HEK293 (cell line): ENCODE measurements around the gene DMPK.

Experiments
- FEZF1 ChIP-seq: fragments of 450-650 bp; formaldehyde crosslinking; IDR thresholded peaks from 2 replicates; pipeline ENCODE4 v1.5.1; 2016; ENCODE audit warnings: missing biosample characterization, missing genetic modification characterization
- KLF16 ChIP-seq: fragments of 450-650 bp; formaldehyde crosslinking; IDR thresholded peaks from 2 replicates; pipeline ENCODE4 v1.5.1; 2017; ENCODE audit warnings: missing biosample characterization, missing genetic modification characterization
- MYNN ChIP-seq: fragments of 450-650 bp; formaldehyde crosslinking; IDR thresholded peaks from 2 replicates; pipeline ENCODE4 v1.5.1; 2016; ENCODE audit warnings: missing biosample characterization, missing genetic modification characterization, borderline replicate concordance
- MZF1 ChIP-seq: fragments of 450-650 bp; formaldehyde crosslinking; IDR thresholded peaks from 2 replicates; pipeline ENCODE4 v1.5.1; 2017; ENCODE audit warnings: missing biosample characterization, missing genetic modification characterization, borderline replicate concordance
- OSR2 ChIP-seq: fragments of 450-650 bp; formaldehyde crosslinking; IDR thresholded peaks from 2 replicates; pipeline ENCODE4 v1.5.1; 2016; ENCODE audit warnings: missing biosample characterization, missing genetic modification characterization
- ZNF221 ChIP-seq: fragments of 450-650 bp; formaldehyde crosslinking; IDR thresholded peaks from 2 replicates; pipeline ENCODE4 v1.5.1; 2017; ENCODE audit warnings: missing biosample characterization, missing genetic modification characterization, borderline replicate concordance
- ZNF266 ChIP-seq: fragments of 450-650 bp; formaldehyde crosslinking; IDR thresholded peaks from 2 replicates; pipeline ENCODE4 v1.5.1; 2016; ENCODE audit warnings: missing biosample characterization, missing genetic modification characterization, low read depth
- ZNF423 ChIP-seq: fragments of 450-650 bp; formaldehyde crosslinking; IDR thresholded peaks from 2 replicates; pipeline ENCODE4 v1.5.1; 2016; ENCODE audit warnings: missing biosample characterization, missing genetic modification characterization
- ZNF501 ChIP-seq: fragments of 450-650 bp; formaldehyde crosslinking; IDR thresholded peaks from 2 replicates; pipeline ENCODE4 v1.5.1; 2016; ENCODE audit warnings: missing biosample characterization, missing genetic modification characterization
- ZNF514 ChIP-seq: fragments of 450-650 bp; formaldehyde crosslinking; IDR thresholded peaks from 2 replicates; pipeline ENCODE4 v1.5.1; 2016; ENCODE audit warnings: missing biosample characterization, missing genetic modification characterization
- ZNF560 ChIP-seq: fragments of 450-650 bp; formaldehyde crosslinking; IDR thresholded peaks from 2 replicates; pipeline ENCODE4 v1.5.1; 2017; ENCODE audit warnings: missing biosample characterization, missing genetic modification characterization, borderline replicate concordance
- ZNF571 ChIP-seq: fragments of 450-650 bp; formaldehyde crosslinking; IDR thresholded peaks from 2 replicates; pipeline ENCODE4 v1.5.0; 2017; ENCODE audit warnings: missing biosample characterization, missing genetic modification characterization
- ZNF621 ChIP-seq: fragments of 450-650 bp; formaldehyde crosslinking; IDR thresholded peaks from 2 replicates; pipeline ENCODE4 v1.5.1; 2017; ENCODE audit warnings: missing biosample characterization, missing genetic modification characterization
- ZNF707 ChIP-seq: fragments of 450-650 bp; formaldehyde crosslinking; IDR thresholded peaks from 2 replicates; pipeline ENCODE4 v1.5.1; 2016; ENCODE audit warnings: missing biosample characterization, missing genetic modification characterization
- TF ChIP-seq, protein P1 (sequence below): fragments of 450-650 bp; formaldehyde crosslinking; IDR thresholded peaks from 2 replicates; pipeline ENCODE4 v1.5.1; 2016; ENCODE audit warnings: missing biosample characterization, missing genetic modification characterization
- TF ChIP-seq, protein P2 (sequence below): fragments of 450-650 bp; formaldehyde crosslinking; IDR thresholded peaks from 2 replicates; pipeline ENCODE4 v1.5.1; 2016; ENCODE audit warnings: missing biosample characterization, missing genetic modification characterization, borderline replicate concordance
- TF ChIP-seq, protein P3 (sequence below): fragments of 450-650 bp; formaldehyde crosslinking; IDR thresholded peaks from 2 replicates; pipeline ENCODE4 v1.5.1; 2016; ENCODE audit warnings: missing biosample characterization, missing genetic modification characterization
- TF ChIP-seq, protein P4 (sequence below): fragments of 450-650 bp; formaldehyde crosslinking; IDR thresholded peaks from 2 replicates; pipeline ENCODE4 v1.5.1; 2016; ENCODE audit warnings: missing biosample characterization, missing genetic modification characterization, low read depth
- TF ChIP-seq, protein P5 (sequence below): fragments of 450-650 bp; formaldehyde crosslinking; IDR thresholded peaks from 2 replicates; pipeline ENCODE4 v1.5.1; 2016; ENCODE audit warnings: missing biosample characterization, missing genetic modification characterization
- TF ChIP-seq, protein P6 (sequence below): fragments of 450-650 bp; formaldehyde crosslinking; IDR thresholded peaks from 2 replicates; pipeline ENCODE4 v1.5.1; 2017; ENCODE audit warnings: missing biosample characterization, missing genetic modification characterization
- TF ChIP-seq, protein P7 (sequence below): fragments of 450-650 bp; formaldehyde crosslinking; IDR thresholded peaks from 2 replicates; pipeline ENCODE4 v1.5.1; 2017; ENCODE audit warnings: missing biosample characterization, mild to moderate bottlenecking, missing genetic modification characterization, moderate library complexity
- TF ChIP-seq, protein P8 (sequence below): sonication (generic); formaldehyde crosslinking; IDR thresholded peaks from 2 replicates; pipeline ENCODE4 v1.8.1; 2022; ENCODE audit warnings: mild to moderate bottlenecking, moderate library complexity, missing genetic modification reagents

DMPK gene

DNA sequence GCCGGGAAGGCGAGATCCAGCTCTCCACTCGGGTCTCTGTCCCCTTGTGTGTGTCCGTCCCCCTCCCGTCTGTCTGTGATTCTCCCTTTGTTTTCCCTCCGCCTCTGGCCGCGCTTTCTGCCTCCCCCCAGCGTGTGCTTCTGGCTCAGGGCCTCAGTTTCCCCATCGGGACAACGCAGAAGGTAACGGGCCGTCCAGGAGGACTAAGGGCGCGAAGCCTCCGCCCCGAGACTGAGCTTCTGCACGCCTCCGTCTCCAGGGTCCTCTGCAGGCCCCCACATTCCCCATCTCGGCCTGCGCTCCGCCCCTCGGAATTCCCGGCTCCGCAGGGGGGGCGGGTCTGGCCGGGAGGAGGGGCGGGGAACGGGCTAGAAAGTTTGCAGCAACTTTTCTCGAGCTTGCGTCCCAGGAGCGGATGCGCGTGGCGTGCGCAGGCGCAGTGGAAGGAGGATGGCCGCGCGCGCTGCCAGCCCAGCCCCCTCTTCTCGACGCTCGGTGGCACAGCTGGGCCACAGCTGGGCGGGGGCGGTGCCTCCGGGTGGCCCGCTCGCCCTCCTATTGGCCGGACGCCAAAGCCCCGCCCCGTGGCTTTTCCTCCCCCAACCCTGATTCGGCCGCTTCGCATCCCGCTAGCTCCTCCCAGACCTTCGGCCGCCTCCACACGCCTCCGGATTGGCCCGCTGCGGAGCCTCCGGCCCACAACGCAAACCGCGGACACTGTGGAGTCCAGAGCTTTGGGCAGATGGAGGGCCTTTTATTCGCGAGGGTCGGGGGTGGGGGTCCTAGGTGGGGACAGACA is 13.1 kb downstream of the DMPK start, which contains the start of gene SIX5 (continued):
- TF ChIP-seq, protein P1, sequence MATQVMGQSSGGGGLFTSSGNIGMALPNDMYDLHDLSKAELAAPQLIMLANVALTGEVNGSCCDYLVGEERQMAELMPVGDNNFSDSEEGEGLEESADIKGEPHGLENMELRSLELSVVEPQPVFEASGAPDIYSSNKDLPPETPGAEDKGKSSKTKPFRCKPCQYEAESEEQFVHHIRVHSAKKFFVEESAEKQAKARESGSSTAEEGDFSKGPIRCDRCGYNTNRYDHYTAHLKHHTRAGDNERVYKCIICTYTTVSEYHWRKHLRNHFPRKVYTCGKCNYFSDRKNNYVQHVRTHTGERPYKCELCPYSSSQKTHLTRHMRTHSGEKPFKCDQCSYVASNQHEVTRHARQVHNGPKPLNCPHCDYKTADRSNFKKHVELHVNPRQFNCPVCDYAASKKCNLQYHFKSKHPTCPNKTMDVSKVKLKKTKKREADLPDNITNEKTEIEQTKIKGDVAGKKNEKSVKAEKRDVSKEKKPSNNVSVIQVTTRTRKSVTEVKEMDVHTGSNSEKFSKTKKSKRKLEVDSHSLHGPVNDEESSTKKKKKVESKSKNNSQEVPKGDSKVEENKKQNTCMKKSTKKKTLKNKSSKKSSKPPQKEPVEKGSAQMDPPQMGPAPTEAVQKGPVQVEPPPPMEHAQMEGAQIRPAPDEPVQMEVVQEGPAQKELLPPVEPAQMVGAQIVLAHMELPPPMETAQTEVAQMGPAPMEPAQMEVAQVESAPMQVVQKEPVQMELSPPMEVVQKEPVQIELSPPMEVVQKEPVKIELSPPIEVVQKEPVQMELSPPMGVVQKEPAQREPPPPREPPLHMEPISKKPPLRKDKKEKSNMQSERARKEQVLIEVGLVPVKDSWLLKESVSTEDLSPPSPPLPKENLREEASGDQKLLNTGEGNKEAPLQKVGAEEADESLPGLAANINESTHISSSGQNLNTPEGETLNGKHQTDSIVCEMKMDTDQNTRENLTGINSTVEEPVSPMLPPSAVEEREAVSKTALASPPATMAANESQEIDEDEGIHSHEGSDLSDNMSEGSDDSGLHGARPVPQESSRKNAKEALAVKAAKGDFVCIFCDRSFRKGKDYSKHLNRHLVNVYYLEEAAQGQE (tag by site-specific recombination) = 0 out of 2 replicates have a peak, but pooled peaks have one; percentile 38
- no peak for TF ChIP-seq ZNF514
- TF ChIP-seq, protein P2, sequence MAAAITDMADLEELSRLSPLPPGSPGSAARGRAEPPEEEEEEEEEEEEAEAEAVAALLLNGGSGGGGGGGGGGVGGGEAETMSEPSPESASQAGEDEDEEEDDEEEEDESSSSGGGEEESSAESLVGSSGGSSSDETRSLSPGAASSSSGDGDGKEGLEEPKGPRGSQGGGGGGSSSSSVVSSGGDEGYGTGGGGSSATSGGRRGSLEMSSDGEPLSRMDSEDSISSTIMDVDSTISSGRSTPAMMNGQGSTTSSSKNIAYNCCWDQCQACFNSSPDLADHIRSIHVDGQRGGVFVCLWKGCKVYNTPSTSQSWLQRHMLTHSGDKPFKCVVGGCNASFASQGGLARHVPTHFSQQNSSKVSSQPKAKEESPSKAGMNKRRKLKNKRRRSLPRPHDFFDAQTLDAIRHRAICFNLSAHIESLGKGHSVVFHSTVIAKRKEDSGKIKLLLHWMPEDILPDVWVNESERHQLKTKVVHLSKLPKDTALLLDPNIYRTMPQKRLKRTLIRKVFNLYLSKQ (tag by site-specific recombination) = no peak
- TF ChIP-seq, protein P3, sequence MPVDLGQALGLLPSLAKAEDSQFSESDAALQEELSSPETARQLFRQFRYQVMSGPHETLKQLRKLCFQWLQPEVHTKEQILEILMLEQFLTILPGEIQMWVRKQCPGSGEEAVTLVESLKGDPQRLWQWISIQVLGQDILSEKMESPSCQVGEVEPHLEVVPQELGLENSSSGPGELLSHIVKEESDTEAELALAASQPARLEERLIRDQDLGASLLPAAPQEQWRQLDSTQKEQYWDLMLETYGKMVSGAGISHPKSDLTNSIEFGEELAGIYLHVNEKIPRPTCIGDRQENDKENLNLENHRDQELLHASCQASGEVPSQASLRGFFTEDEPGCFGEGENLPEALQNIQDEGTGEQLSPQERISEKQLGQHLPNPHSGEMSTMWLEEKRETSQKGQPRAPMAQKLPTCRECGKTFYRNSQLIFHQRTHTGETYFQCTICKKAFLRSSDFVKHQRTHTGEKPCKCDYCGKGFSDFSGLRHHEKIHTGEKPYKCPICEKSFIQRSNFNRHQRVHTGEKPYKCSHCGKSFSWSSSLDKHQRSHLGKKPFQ (tag by site-specific recombination) = no peak
- TF ChIP-seq, protein P4, sequence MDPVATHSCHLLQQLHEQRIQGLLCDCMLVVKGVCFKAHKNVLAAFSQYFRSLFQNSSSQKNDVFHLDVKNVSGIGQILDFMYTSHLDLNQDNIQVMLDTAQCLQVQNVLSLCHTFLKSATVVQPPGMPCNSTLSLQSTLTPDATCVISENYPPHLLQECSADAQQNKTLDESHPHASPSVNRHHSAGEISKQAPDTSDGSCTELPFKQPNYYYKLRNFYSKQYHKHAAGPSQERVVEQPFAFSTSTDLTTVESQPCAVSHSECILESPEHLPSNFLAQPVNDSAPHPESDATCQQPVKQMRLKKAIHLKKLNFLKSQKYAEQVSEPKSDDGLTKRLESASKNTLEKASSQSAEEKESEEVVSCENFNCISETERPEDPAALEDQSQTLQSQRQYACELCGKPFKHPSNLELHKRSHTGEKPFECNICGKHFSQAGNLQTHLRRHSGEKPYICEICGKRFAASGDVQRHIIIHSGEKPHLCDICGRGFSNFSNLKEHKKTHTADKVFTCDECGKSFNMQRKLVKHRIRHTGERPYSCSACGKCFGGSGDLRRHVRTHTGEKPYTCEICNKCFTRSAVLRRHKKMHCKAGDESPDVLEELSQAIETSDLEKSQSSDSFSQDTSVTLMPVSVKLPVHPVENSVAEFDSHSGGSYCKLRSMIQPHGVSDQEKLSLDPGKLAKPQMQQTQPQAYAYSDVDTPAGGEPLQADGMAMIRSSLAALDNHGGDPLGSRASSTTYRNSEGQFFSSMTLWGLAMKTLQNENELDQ = no peak
- TF ChIP-seq ZNF221 = no peak
- TF ChIP-seq KLF16 = peak; percentile 87
- TF ChIP-seq, protein P5, sequence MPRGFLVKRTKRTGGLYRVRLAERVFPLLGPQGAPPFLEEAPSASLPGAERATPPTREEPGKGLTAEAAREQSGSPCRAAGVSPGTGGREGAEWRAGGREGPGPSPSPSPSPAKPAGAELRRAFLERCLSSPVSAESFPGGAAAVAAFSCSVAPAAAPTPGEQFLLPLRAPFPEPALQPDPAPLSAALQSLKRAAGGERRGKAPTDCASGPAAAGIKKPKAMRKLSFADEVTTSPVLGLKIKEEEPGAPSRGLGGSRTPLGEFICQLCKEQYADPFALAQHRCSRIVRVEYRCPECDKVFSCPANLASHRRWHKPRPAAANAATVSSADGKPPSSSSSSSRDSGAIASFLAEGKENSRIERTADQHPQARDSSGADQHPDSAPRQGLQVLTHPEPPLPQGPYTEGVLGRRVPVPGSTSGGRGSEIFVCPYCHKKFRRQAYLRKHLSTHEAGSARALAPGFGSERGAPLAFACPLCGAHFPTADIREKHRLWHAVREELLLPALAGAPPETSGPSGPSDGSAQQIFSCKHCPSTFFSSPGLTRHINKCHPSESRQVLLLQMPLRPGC (tag by site-specific recombination) = peak; percentile 32; the same call in 1 of the 2 replicates
- 0 out of 2 replicates have a peak, but pooled peaks have one; percentile 18 for TF ChIP-seq FEZF1 (tag by site-specific recombination)
- peak; percentile 99 for TF ChIP-seq ZNF560 (tag by site-specific recombination)
- 0 out of 2 replicates have a peak, but pooled peaks have one; percentile 31 for TF ChIP-seq ZNF423 (tag by site-specific recombination)
- no peak for TF ChIP-seq OSR2
- TF ChIP-seq ZNF621 (tag by site-specific recombination) = no peak
- no peak for TF ChIP-seq ZNF266 (tag by site-specific recombination)
- TF ChIP-seq, protein P6, sequence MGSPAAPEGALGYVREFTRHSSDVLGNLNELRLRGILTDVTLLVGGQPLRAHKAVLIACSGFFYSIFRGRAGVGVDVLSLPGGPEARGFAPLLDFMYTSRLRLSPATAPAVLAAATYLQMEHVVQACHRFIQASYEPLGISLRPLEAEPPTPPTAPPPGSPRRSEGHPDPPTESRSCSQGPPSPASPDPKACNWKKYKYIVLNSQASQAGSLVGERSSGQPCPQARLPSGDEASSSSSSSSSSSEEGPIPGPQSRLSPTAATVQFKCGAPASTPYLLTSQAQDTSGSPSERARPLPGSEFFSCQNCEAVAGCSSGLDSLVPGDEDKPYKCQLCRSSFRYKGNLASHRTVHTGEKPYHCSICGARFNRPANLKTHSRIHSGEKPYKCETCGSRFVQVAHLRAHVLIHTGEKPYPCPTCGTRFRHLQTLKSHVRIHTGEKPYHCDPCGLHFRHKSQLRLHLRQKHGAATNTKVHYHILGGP = no peak
- no peak; the same call in 1 of the 2 replicates for TF ChIP-seq MZF1 (tag by site-specific recombination)
- TF ChIP-seq, protein P7, sequence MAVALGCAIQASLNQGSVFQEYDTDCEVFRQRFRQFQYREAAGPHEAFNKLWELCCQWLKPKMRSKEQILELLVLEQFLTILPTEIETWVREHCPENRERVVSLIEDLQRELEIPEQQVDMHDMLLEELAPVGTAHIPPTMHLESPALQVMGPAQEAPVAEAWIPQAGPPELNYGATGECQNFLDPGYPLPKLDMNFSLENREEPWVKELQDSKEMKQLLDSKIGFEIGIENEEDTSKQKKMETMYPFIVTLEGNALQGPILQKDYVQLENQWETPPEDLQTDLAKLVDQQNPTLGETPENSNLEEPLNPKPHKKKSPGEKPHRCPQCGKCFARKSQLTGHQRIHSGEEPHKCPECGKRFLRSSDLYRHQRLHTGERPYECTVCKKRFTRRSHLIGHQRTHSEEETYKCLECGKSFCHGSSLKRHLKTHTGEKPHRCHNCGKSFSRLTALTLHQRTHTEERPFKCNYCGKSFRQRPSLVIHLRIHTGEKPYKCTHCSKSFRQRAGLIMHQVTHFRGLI (tag by site-specific recombination) = no peak
- no peak for TF ChIP-seq MYNN (tag by site-specific recombination)
- TF ChIP-seq ZNF571 (tag by site-specific recombination) = no peak
- TF ChIP-seq, protein P8, sequence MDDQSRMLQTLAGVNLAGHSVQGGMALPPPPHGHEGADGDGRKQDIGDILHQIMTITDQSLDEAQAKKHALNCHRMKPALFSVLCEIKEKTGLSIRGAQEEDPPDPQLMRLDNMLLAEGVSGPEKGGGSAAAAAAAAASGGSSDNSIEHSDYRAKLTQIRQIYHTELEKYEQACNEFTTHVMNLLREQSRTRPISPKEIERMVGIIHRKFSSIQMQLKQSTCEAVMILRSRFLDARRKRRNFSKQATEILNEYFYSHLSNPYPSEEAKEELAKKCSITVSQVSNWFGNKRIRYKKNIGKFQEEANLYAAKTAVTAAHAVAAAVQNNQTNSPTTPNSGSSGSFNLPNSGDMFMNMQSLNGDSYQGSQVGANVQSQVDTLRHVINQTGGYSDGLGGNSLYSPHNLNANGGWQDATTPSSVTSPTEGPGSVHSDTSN = peak; percentile 77; the same call in 1 of the 2 replicates
- TF ChIP-seq ZNF707 (tag by site-specific recombination) = no peak
- peak; percentile 92 for TF ChIP-seq ZNF501 (tag by site-specific recombination)
